ENCODE measurements around the gene DOCK1.
A peak's percentile ranks its signal among the peaks of the same experiment; 100 is the strongest.

DOCK1 gene

GRCh38 chr10:127009366-127009765 lies 104.1 kb downstream of the DOCK1 start:
- DNase-seq = no peak

- no peak for DNase-seq
Observed at GRCh38 chr10:127011174-127011573, 105.9 kb downstream of the DOCK1 start.

- DNase-seq = no peak
Observed at GRCh38 chr10:127012071-127012768, 107.0 kb downstream of the DOCK1 start.

- peak; percentile 54 for DNase-seq
Observed at GRCh38 chr10:127012769-127013152, 107.5 kb downstream of the DOCK1 start.

GRCh38 chr10:127013211-127013656 lies 108.0 kb downstream of the DOCK1 start:
- DNase-seq = no peak

GRCh38 chr10:127013691-127014473 lies 108.7 kb downstream of the DOCK1 start:
- no peak for DNase-seq

GRCh38 chr10:127014671-127015070 lies 109.4 kb downstream of the DOCK1 start:
- DNase-seq = no peak

GRCh38 chr10:127015373-127015772 lies 110.1 kb downstream of the DOCK1 start:
- DNase-seq = no peak

- DNase-seq = no peak
Observed at GRCh38 chr10:127016331-127016730, 111.1 kb downstream of the DOCK1 start.

- no peak for DNase-seq
Observed at GRCh38 chr10:127017541-127018297, 112.5 kb downstream of the DOCK1 start.

GRCh38 chr10:127018298-127018650 lies 113.0 kb downstream of the DOCK1 start:
- DNase-seq = no peak

- DNase-seq = no peak
Observed at GRCh38 chr10:127018766-127019165, 113.5 kb downstream of the DOCK1 start.

- no peak for DNase-seq
Observed at GRCh38 chr10:127020260-127020659, 115.0 kb downstream of the DOCK1 start.

- no peak for DNase-seq
Observed at GRCh38 chr10:127021801-127022200, 116.6 kb downstream of the DOCK1 start.

- no peak for DNase-seq
Observed at GRCh38 chr10:127024685-127025435, 119.6 kb downstream of the DOCK1 start.

GRCh38 chr10:127027786-127028185 lies 122.6 kb downstream of the DOCK1 start:
- no peak for DNase-seq

- DNase-seq = no peak
Observed at GRCh38 chr10:127028556-127028955, 123.3 kb downstream of the DOCK1 start.

- no peak for DNase-seq
Observed at GRCh38 chr10:127029061-127029460, 123.8 kb downstream of the DOCK1 start.

GRCh38 chr10:127033216-127034033 lies 128.2 kb downstream of the DOCK1 start:
- DNase-seq = no peak

- no peak for DNase-seq
Observed at GRCh38 chr10:127034034-127034633, 128.9 kb downstream of the DOCK1 start.

GRCh38 chr10:127034790-127035189 lies 129.6 kb downstream of the DOCK1 start:
- DNase-seq = no peak

All from right kidney (tissue), 1 donor.